Prostate gland (tissue), 2 donors: ENCODE results near the gene TBRG1.

Source experiments
- CTCF ChIP-seq, 4 experiments: fragments of 200-600 bp in 2 of 4; fragments of 450-650 bp in 2 of 4; sonication (generic) in 2 of 4; IDR thresholded peaks; 1 replicate in 3 of 4; 2 replicates in 1 of 4; pipeline ENCODE4 v1.5.1; 2016 to 2019; ENCODE audit warnings: antibody characterized with exemption in 4 of 4, mild to moderate bottlenecking in 2 of 4, moderate library complexity in 2 of 4
- POLR2AphosphoS5 ChIP-seq: sonication (generic); formaldehyde crosslinking; IDR thresholded peaks from one replicate; pipeline ENCODE4 v1.6.1; 2017; ENCODE audit warnings: antibody characterized with exemption

GRCh38 chr11:124583781-124584180, 38.9 kb upstream of the TBRG1 start:
- TF ChIP-seq CTCF (IDR thresholded peaks at IDR 0.05): no peak
- no peak for TF ChIP-seq POLR2AphosphoS5
